Endothelial cell of umbilical vein (primary cell): ENCODE data around the gene CARMIL1. TPM values are rescaled to one million over a fixed set of nuclear protein-coding genes. Genes with fewer than 3 reads are reported as not detected.

Source experiments
- polyA plus RNA-seq, 4 experiments: library from polyadenylated mRNA; depleted of rRNA in 3 of 4; stranded (reverse) in 3 of 4; unstranded in 1 of 4; fragments of >200 nt; gene quantifications; 2 replicates each; pipeline versions ENCODE4 v1.2.1 to v1.2.3, GENCODE V29; 2011 to 2012; ENCODE audit warnings: missing spikeins in 1 of 4
- small RNA-seq: library from RNA; depleted of rRNA; stranded (forward); fragments of <200 nt; gene quantifications from one replicate; pipeline ENCODE3, GENCODE V24; 2012; ENCODE audit warnings: low replicate concordance, low read depth; ENCODE audit not compliant: insufficient read depth, insufficient read length
- total RNA-seq: library from RNA; stranded (reverse); gene quantifications from 2 replicates; pipeline ENCODE4 v1.2.3, GENCODE V29; 2021

CARMIL1 gene
- total and polyA plus RNA-seq, 2 donors (not counting 3 experiments of a cell fraction or from before 2014, with no cell fraction given) = 1.3 to 8.7 TPM

Small RNA genes within 50 kb of the gene (small RNA-seq; reads per million reads assigned to genes)
- gene RF00019 = not detected
- not detected for gene RNU6-987P
